ENCODE data around the gene KRI1.

DNA sequence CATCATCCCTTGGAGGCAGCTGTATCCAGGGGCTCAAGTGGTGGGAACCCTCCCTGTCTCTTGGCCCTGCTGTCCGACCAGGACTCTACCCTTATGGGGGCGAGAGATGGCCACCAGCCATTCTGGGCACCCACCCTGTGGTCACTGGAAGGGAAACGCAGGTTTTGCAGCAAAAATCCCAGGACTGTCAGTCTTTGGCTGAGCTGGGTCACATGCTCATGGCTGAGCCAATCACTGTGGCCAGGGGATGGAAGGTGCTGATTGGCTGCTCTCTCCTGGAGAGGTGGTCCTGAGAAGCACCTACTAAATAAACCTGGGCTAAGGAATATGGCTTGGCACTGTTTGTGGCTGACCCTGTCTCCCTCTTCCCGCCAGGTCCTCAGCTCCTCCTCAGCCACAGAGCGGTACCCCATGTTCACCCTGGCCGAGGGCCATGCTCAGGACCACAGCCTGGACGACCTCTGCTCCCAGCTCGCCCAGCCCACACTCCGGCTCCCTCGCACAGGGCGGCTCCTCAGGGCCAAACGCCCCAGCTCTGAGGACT, 13.2 kb downstream of the KRI1 start:
- TF ChIP-seq, protein P1, sequence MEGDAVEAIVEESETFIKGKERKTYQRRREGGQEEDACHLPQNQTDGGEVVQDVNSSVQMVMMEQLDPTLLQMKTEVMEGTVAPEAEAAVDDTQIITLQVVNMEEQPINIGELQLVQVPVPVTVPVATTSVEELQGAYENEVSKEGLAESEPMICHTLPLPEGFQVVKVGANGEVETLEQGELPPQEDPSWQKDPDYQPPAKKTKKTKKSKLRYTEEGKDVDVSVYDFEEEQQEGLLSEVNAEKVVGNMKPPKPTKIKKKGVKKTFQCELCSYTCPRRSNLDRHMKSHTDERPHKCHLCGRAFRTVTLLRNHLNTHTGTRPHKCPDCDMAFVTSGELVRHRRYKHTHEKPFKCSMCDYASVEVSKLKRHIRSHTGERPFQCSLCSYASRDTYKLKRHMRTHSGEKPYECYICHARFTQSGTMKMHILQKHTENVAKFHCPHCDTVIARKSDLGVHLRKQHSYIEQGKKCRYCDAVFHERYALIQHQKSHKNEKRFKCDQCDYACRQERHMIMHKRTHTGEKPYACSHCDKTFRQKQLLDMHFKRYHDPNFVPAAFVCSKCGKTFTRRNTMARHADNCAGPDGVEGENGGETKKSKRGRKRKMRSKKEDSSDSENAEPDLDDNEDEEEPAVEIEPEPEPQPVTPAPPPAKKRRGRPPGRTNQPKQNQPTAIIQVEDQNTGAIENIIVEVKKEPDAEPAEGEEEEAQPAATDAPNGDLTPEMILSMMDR (IDR thresholded peaks at IDR 0.05): no peak
- TF ChIP-seq POLR2A (IDR thresholded peaks at IDR 0.05) (no peak), EP300 (IDR thresholded peaks at IDR 0.05) (no peak)
